ENCODE data around the gene ERCC1.
"Not testable (repeated sequence)": the region's sequence is repeated elsewhere in the genome, so short reads cannot be mapped to it uniquely, and the experiment has no call there.

The ERCC1 gene

DNA sequence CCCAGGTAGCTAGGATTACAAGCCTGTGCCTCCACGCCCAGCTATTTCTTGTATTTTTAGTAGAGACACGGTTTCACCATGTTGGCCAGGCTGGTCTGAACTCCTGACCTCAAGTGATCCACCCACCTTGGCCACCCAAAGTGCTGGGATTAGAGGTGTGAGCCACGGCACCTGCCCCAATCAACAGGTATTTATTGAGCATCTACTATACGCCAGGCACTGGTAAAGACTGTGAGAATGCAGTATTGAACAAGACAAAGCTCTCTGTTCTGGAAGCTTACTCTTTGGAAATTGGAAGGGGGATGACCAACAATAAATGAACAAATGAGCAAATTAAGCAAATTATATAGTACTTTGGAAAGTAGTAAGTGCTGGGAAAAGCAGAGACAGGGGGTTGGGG lies 21.4 kb upstream of the ERCC1 start:
- ATAC-seq (no peak), DNase-seq (no peak)
- Mint-ChIP-seq H3K4me3 (peak overlapping the region; percentile 84), H3K36me3 (ENCODE audit: low read depth) (peaks cover 3% of the 10 kb centered on the region), H3K4me1 (peaks cover 59% of the 10 kb centered on the region), H3K9me3 (no peaks in the 10 kb centered on the region), H3K27ac (no peak overlapping the region), H3K27me3 (no peaks in the 10 kb centered on the region)

DNA sequence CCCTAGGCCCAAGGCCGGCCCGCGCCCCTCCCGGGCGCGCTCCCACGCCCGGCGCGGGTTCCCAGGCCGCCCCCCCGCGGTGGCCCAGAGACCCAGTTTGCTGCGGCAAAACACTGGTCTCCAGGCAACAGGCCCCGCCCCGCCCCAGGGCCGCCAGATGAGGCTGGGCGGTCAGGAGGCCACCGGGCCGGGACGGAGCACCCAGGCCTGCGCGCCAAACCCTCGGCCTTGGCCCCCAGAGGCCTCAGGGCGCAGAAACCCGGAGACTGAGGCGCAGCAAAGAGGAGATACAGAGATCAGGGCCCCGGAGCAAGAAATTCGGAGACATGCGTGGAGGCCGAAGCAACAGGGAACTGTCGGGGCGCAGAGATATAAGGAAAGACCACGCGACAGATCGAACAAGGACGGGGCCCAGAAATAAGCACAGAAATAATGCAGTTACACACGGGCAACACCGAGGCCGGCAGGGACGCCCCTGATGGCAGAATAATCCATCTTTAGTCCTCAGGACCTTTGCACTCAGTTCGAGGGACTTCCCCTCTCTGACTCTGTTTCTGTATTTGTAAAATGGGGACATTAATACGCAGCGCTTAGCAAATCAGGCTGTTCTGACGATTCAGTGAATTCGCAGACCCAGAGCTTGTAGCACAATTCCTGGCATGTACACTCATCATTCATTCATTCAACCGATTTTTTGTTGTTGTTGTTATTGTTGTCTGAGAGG lies 20.8 kb upstream of the ERCC1 start:
- Mint-ChIP-seq H3K4me1 (peaks cover 53% of the 10 kb centered on the region), H3K4me3 (peak overlapping the region; percentile 84), H3K27me3 (no peaks in the 10 kb centered on the region), H3K9me3 (no peaks in the 10 kb centered on the region), H3K27ac (peak overlapping the region; percentile 84), H3K36me3 (ENCODE audit: low read depth) (peaks cover 3% of the 10 kb centered on the region)
- peak; percentile 56 for ATAC-seq
- peak; percentile 86 for DNase-seq

DNA sequence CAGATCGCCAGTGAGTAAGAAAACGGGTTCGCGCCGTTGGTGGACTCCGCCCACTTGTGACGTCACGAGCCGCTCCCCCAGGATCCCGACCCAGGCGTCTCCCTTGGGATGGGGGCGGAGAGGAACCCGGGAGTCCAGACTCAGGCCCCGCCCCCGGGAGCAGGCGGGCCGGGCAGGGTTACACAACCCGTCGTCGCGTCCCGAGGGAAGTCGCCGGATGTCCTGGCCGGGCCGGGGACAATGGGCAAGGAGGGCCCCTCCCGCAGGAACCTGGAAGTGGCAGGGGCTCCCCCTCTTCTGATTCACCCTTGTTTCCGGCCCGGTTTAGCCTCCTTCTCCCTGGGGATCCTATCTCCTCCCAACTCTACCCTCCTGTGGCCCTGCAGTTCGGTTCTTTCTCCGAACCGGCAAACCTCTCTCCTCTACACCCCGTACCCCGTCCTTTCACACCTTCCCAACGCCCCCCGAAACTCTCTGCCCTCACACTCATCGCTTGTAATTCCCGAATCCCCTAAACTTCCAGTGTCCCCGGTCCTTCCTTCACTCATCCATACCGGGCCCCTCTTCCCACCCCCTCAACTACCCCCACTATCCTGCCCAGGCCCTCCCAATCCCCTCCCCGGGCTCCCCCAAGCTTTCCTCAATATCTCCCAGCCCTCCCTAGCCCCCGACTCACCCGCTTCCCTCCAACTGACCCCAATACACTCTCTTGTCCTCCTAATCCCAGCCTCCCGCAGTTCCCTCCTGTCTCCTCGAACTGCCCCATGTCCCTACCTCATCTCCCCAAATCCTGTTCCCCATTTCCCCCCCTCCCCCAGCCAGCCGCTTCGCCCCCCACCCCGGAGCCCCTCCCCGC lies 20.0 kb upstream of the ERCC1 start:
- peak; percentile 71 for DNase-seq
- Mint-ChIP-seq H3K36me3 (ENCODE audit: low read depth) (peaks cover 3% of the 10 kb centered on the region), H3K9me3 (no peaks in the 10 kb centered on the region), H3K27me3 (no peaks in the 10 kb centered on the region), H3K4me1 (peaks cover 48% of the 10 kb centered on the region), H3K27ac (peak overlapping the region; percentile 84), H3K4me3 (peak overlapping the region; percentile 84)
- peak; percentile 53 for ATAC-seq

DNA sequence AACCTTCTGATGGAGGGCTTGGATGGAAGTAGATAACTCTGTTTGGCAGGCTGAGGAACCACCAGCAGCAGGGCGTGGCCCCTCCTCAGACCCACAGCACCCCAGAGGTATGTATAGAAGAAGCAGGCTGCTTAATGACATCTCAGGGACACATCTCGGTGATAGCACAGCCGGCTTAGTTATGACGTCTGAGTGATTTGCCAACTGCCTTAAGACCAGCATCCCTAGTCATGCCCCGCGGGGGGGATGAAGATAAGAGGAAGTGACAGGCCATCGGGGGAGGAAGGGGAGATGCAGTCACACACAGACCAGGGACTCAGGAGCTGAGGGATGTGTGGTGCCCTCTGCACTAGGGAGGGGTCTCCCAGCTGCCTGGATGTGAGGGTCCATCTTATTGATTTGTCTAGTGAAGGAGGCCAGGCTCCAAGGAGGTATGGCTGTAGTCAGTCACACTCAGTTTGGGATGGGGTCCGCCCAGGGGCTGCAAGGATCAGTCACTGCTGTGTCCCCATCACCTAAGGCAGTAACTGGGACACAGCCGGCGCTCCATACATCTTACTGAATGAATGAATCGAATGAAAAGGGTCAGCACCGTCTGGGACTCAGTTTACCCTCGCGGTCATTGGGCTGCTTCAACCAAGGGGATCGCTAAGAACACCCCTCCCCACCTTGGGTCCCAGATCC lies 19.2 kb upstream of the ERCC1 start:
- Mint-ChIP-seq H3K36me3 (ENCODE audit: low read depth) (peaks cover 3% of the 10 kb centered on the region), H3K9me3 (no peaks in the 10 kb centered on the region), H3K4me1 (peaks cover 48% of the 10 kb centered on the region), H3K4me3 (peak overlapping the region; percentile 62), H3K27ac (peak overlapping the region; percentile 43), H3K27me3 (no peaks in the 10 kb centered on the region)
- DNase-seq = peak; percentile 45
- no peak for ATAC-seq

DNA sequence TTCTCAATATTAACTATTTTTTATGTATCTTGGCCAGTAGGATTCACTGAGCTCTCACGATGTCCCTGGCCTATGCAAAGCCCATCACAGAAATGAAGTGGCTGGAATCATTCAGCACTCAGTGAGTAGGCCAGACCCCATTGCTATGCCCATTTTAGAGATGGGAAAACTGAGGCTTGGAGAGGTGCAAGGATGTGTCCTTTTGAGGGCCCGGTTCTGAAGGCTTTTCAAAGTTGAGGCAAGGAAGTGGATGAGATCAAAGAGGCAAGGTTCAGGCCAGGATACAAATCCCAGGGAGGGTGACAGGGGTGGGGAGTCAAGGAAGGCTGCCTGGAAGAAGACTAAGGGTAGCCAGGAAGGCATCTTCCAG lies 18.7 kb upstream of the ERCC1 start:
- no peak for ATAC-seq
- H3K27ac Mint-ChIP-seq = peak overlapping the region; percentile 43
- H3K4me1 Mint-ChIP-seq = peaks cover 45% of the 10 kb centered on the region

DNA sequence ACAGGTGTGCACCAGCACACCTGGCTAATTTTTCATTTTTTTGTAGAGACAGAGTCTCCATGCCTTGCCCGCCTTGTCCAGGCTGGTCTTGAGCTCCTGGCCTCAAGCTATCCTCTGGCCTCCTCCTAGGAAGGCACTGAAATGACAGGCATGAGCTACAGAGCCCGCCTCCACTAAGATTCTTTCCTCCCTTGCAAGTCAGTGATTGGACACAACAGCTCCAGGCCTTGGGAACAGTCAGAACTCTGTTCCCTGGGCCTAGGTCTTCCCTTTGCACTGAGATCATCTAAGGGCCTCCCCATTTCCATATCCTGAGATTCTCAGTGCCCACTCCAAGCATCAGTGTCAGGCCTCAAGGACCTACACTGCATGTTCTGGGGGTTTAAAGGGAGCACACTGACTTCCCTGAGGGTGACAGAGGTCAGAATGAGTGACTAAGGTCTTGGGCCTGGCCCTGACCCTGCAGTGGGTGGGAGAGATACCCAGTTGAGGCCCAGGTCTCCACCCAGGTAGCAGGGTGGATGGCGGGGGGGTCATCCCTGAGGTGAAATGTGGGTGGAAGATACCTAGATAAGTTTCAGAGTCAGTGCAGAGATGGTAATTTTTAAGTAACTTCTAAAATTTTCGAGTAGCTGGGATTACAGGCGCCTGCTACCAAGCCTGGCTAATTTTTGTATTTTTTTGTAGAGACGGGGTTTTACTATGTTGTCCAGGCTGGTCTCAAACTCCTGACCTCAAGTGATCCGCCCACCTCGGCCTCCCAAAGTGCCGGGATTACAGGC lies 17.3 kb upstream of the ERCC1 start:
- Mint-ChIP-seq H3K27me3 (no peaks in the 10 kb centered on the region), H3K27ac (peak overlapping the region; percentile 77), H3K4me3 (peak overlapping the region; percentile 70), H3K9me3 (no peaks in the 10 kb centered on the region), H3K36me3 (ENCODE audit: low read depth) (peaks cover 2% of the 10 kb centered on the region), H3K4me1 (peaks cover 39% of the 10 kb centered on the region)
- DNase-seq (no peak), ATAC-seq (no peak)

More for the DNA sequence above, 18.7 kb upstream of the ERCC1 start:
- Mint-ChIP-seq H3K4me3 (no peak overlapping the region), H3K9me3 (no peaks in the 10 kb centered on the region), H3K27me3 (no peaks in the 10 kb centered on the region), H3K36me3 (ENCODE audit: low read depth) (peaks cover 3% of the 10 kb centered on the region)
- no peak for DNase-seq

DNA sequence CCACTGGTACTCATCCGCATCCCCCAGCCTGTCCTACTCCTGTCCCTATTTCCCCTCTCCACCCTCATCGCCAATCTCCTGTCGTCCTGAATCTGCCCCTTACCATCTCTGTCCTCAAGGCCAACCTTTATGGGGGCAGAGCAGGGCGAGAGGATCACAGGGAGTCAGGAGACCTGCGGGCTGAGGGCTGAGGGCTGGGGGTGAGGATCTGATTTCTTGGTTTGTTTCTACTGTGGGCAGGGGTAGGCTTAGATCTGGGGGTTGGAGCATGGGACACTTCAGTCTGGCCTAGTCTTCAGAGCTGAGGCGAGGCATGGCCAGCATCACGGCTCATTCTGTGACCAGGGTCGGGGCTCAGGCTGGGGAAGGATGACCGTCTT lies 16.5 kb upstream of the ERCC1 start:
- no peak for DNase-seq
- Mint-ChIP-seq H3K9me3 (no peaks in the 10 kb centered on the region), H3K4me3 (peak overlapping the region; percentile 70), H3K27ac (peak overlapping the region; percentile 77), H3K27me3 (no peaks in the 10 kb centered on the region), H3K36me3 (ENCODE audit: low read depth) (no peaks in the 10 kb centered on the region), H3K4me1 (peaks cover 35% of the 10 kb centered on the region)
- ATAC-seq = no peak

DNA sequence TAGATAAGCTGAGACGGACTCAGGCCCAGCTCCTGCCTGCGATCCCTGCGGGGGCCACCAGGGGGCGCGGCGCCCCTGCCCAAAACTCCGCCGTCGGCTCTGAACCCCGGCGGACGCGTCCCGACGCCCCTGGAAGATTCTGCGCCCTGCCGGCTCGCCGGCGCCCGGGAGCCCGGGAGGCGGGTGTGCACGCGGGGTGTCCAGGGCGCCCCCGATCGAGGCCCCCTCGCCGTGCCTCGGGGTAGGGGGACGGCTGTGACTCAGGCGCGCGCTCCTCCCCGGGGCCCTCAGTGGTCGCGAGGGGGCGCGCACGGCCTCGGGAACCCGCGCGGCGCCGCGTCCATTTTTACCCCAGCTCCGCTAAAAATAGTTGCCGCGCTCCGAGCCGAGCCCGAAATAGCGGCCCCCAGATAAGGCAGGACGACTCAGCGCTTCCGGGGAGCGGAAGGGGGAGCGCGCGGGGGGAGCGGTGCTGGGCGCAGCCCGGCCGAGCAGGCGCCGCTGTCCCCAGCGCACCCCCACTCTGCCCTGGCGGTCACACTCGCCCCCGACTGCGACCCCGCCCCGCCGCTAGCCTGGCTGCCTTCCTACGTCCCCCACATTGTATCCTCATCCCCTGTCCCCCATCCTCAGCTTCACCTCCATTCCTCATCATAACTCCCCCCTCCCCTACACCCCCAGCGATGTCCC lies 16.0 kb upstream of the ERCC1 start:
- DNase-seq (peak; percentile 86), ATAC-seq (peak; percentile 65)
- H3K36me3 Mint-ChIP-seq (ENCODE audit: low read depth) = no peaks in the 10 kb centered on the region
- no peaks in the 10 kb centered on the region for H3K27me3 Mint-ChIP-seq
- peaks cover 32% of the 10 kb centered on the region for H3K4me1 Mint-ChIP-seq
- peak overlapping the region; percentile 70 for H3K4me3 Mint-ChIP-seq
- H3K27ac Mint-ChIP-seq = peak overlapping the region; percentile 77
- H3K9me3 Mint-ChIP-seq = no peaks in the 10 kb centered on the region

DNA sequence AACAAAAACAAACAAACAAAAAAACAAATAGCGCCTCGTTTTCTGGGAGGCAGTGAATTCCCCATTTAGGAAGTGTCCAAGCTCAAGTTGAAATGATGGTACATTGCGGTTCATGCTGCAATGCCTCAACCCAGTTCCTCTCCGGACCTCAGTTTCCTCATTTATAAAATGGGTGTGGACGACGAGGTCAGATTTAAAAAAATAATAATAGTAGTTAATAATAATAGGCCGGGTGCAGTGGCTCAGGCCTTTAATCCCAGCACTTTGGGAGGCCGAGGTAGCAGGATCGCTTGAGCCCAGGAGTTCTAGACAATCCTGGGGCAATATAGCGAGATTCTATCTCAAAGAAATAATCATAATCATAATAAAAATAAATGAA lies 15.5 kb upstream of the ERCC1 start:
- no peaks in the 10 kb centered on the region for H3K9me3 Mint-ChIP-seq
- H3K4me3 Mint-ChIP-seq = peak overlapping the region; percentile 8
- H3K27me3 Mint-ChIP-seq = no peaks in the 10 kb centered on the region
- DNase-seq (no peak), ATAC-seq (no peak)
- no peak overlapping the region for H3K27ac Mint-ChIP-seq
- H3K36me3 Mint-ChIP-seq (ENCODE audit: low read depth) = no peaks in the 10 kb centered on the region
- peaks cover 27% of the 10 kb centered on the region for H3K4me1 Mint-ChIP-seq

DNA sequence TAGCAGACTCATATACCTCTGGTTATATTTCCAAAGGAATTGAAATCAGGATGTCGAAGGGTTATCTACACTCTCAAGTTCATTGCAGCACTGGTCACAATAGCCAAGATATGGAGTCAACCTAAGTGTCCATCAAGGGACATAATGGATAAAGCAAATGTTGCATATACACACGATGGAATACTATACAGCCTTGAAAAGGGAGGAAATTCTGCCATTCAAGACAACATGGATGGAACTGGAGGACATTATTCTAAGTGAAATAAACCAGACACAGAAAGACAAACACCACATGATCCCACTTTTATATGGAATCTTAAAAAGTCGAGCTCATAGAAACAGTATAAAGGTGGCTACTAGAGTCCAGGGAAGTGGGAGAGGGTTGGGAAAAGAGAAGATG lies 13.6 kb upstream of the ERCC1 start:
- DNase-seq (no peak), ATAC-seq (no peak)
- H3K27me3 Mint-ChIP-seq = no peaks in the 10 kb centered on the region
- H3K9me3 Mint-ChIP-seq = no peaks in the 10 kb centered on the region
- peaks cover 14% of the 10 kb centered on the region for H3K4me1 Mint-ChIP-seq
- no peak overlapping the region for H3K27ac Mint-ChIP-seq
- no peaks in the 10 kb centered on the region for H3K36me3 Mint-ChIP-seq (ENCODE audit: low read depth)
- no peak overlapping the region for H3K4me3 Mint-ChIP-seq

DNA sequence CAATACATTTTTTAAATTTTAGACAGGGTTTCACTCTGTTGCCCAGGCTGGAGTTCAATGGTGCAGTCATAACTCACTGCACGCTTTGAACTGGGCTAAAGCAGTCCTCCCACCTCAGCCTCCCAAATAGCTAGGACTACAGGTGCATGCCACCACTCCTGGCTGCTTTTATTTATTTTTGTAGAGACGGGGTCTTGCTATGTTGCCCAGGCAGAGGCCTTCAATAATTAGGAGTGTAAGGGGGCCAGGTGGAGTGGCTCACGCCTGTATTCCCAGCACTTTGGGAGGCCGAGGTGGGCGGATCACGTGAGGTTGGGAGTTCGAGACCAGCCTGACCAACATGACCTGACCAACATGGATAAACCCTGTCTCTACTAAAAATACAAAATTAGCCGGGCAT lies 8.8 kb upstream of the ERCC1 start:
- H3K4me1 Mint-ChIP-seq = peaks cover 11% of the 10 kb centered on the region
- DNase-seq; H3K4me3 Mint-ChIP-seq; H3K27ac Mint-ChIP-seq; H3K27me3 Mint-ChIP-seq; H3K36me3 Mint-ChIP-seq (ENCODE audit: low read depth); H3K9me3 Mint-ChIP-seq; ATAC-seq: not testable (repeated sequence)

DNA sequence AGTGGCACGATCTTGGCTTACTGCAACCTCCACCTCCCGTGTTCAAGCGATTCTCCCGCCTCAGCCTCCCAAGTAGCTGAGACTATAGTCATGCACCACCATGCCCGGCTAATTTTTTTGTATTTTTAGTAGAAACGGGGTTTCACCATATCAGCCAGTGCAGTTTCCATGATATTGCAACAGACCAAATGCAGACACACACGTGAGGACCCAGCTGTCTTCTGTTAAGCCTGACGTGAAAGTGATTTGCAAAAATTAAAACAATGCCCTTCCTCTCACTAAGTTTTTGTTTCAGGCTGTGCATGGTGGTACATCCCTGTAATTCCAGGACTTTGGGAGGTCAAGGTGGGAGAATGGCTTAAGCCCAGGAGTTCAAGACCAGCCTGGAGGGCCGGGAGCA lies 7.3 kb upstream of the ERCC1 start:
- not testable (repeated sequence) for H3K27me3 Mint-ChIP-seq; ATAC-seq; DNase-seq; H3K36me3 Mint-ChIP-seq (ENCODE audit: low read depth); H3K9me3 Mint-ChIP-seq; H3K27ac Mint-ChIP-seq; H3K4me3 Mint-ChIP-seq
- H3K4me1 Mint-ChIP-seq = peaks cover 15% of the 10 kb centered on the region

DNA sequence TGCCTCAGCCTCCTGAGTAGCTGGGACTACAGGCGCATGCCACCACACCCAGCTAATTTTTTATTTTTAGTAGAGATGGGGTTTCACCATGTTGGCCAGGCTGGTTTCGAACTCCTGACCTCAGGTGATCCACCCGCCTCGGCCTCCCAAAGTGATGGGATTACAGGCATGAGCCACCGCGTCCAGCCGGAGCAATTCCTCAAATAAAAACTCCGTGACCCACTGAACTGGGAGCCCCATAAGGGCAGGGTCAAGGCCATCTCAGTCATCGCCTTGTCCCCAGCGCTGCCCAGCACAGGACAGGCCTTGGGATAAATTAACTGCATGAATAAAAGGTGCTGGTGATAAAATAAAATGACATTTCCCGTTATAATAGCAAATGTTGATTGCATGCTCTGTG lies 6.2 kb upstream of the ERCC1 start:
- DNase-seq; H3K9me3 Mint-ChIP-seq; H3K36me3 Mint-ChIP-seq (ENCODE audit: low read depth); H3K4me3 Mint-ChIP-seq; H3K27ac Mint-ChIP-seq; H3K27me3 Mint-ChIP-seq; ATAC-seq: not testable (repeated sequence)
- peaks cover 19% of the 10 kb centered on the region for H3K4me1 Mint-ChIP-seq

Data from activated naive CD8-positive, alpha-beta T cell treated with anti-CD3 and anti-CD28 coated beads, Interleukin-2, amount 50 U/mL, for 24 hours (primary cell).